ENCODE results near the gene ASPHD1. TPM values are rescaled to one million over a fixed set of nuclear protein-coding genes. Genes with fewer than 3 reads are reported as not detected.

The ASPHD1 gene
- total RNA-seq = not detected

GRCh38 chr16:29900102-29900887 lies at the start of gene ASPHD1:
TSS of gene ASPHD1 (plus strand) at chr16:29900488. CDS start at chr16:29900972, 484 bp downstream.
- no peaks in the 10 kb centered on the region for H3K36me3 Mint-ChIP-seq (ENCODE audit: low read depth)
- peak within 1 kb of the TSS; percentile 4 for H3K27ac Mint-ChIP-seq
- H3K9me3 Mint-ChIP-seq = no peaks in the 10 kb centered on the region
- DNase-seq = peak; percentile 69
- H3K4me3 Mint-ChIP-seq = peak within 1 kb of the TSS; percentile 59
- peaks cover 13% of the 10 kb centered on the region for H3K4me1 Mint-ChIP-seq
- POLR2A ChIA-PET = no interaction called here
- CTCF ChIA-PET = interaction anchor here (0.6 to 1.7 kb wide), 9 partner anchors 9 to 943 kb away, joined by 3 to 6 read pairs (median 3); partner anchors contain the start of gene KCTD13
- H3K27me3 Mint-ChIP-seq = peaks cover 32% of the 10 kb centered on the region

GRCh38 chr16:29850998-29851397 lies 49.3 kb upstream of the ASPHD1 start:
- H3K27me3 Mint-ChIP-seq = no peaks in the 10 kb centered on the region
- DNase-seq = no peak
- H3K4me3 Mint-ChIP-seq = no peak overlapping the region
- ChIA-PET POLR2A (no interaction called here), CTCF (interaction anchor here (0.5 kb wide), 1 partner anchor 106 kb away, joined by 3 read pairs; no protein-coding TSS in a partner anchor)
- H3K4me1 Mint-ChIP-seq = peaks cover 10% of the 10 kb centered on the region
- H3K36me3 Mint-ChIP-seq (ENCODE audit: low read depth) = peaks cover 25% of the 10 kb centered on the region
- H3K9me3 Mint-ChIP-seq = no peaks in the 10 kb centered on the region
- H3K27ac Mint-ChIP-seq = no peak overlapping the region

GRCh38 chr16:29852654-29853053 lies 47.6 kb upstream of the ASPHD1 start:
- CTCF ChIA-PET = no interaction called here
- Mint-ChIP-seq H3K36me3 (ENCODE audit: low read depth) (peaks cover 24% of the 10 kb centered on the region), H3K4me3 (no peak overlapping the region), H3K9me3 (no peaks in the 10 kb centered on the region), H3K27me3 (no peaks in the 10 kb centered on the region), H3K4me1 (peaks cover 7% of the 10 kb centered on the region), H3K27ac (no peak overlapping the region)
- POLR2A ChIA-PET = no interaction called here
- no peak for DNase-seq

- Mint-ChIP-seq H3K36me3 (ENCODE audit: low read depth) (peaks cover 21% of the 10 kb centered on the region), H3K9me3 (no peaks in the 10 kb centered on the region), H3K27ac (peak overlapping the region; percentile 46), H3K4me3 (no peak overlapping the region), H3K4me1 (no peaks in the 10 kb centered on the region), H3K27me3 (no peaks in the 10 kb centered on the region)
- ChIA-PET POLR2A (no interaction called here), CTCF (interaction anchor here (0.7 to 1.3 kb wide), 3 partner anchors 9 to 155 kb away, joined by 3 read pairs; no protein-coding TSS in a partner anchor)
- no peak for DNase-seq
These were observed 45.7 kb upstream of the ASPHD1 start for GRCh38 chr16:29854520-29855100.

- no peak overlapping the region for H3K4me3 Mint-ChIP-seq
- ChIA-PET CTCF (interaction anchor here (0.5 to 3.3 kb wide), 2 partner anchors 9 to 651 kb away, joined by 3 to 14 read pairs; no protein-coding TSS in a partner anchor), POLR2A (no interaction called here)
- peaks cover 24% of the 10 kb centered on the region for H3K36me3 Mint-ChIP-seq (ENCODE audit: low read depth)
- H3K4me1 Mint-ChIP-seq = peaks cover 16% of the 10 kb centered on the region
- H3K27ac Mint-ChIP-seq = no peak overlapping the region
- H3K9me3 Mint-ChIP-seq = no peaks in the 10 kb centered on the region
- DNase-seq = no peak
- no peaks in the 10 kb centered on the region for H3K27me3 Mint-ChIP-seq
These were observed 43.0 kb upstream of the ASPHD1 start for GRCh38 chr16:29857133-29857760.

GRCh38 chr16:29858149-29858849 lies 42.0 kb upstream of the ASPHD1 start:
- DNase-seq = no peak
- no peaks in the 10 kb centered on the region for H3K9me3 Mint-ChIP-seq
- no peaks in the 10 kb centered on the region for H3K27me3 Mint-ChIP-seq
- H3K27ac Mint-ChIP-seq = peak overlapping the region; percentile 64
- H3K4me1 Mint-ChIP-seq = peaks cover 22% of the 10 kb centered on the region
- H3K36me3 Mint-ChIP-seq (ENCODE audit: low read depth) = peaks cover 24% of the 10 kb centered on the region
- POLR2A ChIA-PET = no interaction called here
- CTCF ChIA-PET = interaction anchor here (0.5 to 3.3 kb wide), 4 partner anchors 10 to 649 kb away, joined by 3 to 14 read pairs (median 3); partner anchors contain the start of gene SEZ6L2
- no peak overlapping the region for H3K4me3 Mint-ChIP-seq

GRCh38 chr16:29858974-29859373 lies 41.3 kb upstream of the ASPHD1 start:
- peaks cover 25% of the 10 kb centered on the region for H3K4me1 Mint-ChIP-seq
- H3K9me3 Mint-ChIP-seq = no peaks in the 10 kb centered on the region
- ChIA-PET POLR2A (interaction anchor here (0.6 kb wide), 1 partner anchor 8 kb away, joined by 4 read pairs; no protein-coding TSS in a partner anchor), CTCF (interaction anchor here (0.8 to 3.3 kb wide), 4 partner anchors 10 to 114 kb away, joined by 3 to 14 read pairs (median 3); partner anchors contain the start of gene SEZ6L2)
- H3K36me3 Mint-ChIP-seq (ENCODE audit: low read depth) = peaks cover 24% of the 10 kb centered on the region
- H3K27ac Mint-ChIP-seq = no peak overlapping the region
- no peaks in the 10 kb centered on the region for H3K27me3 Mint-ChIP-seq
- no peak overlapping the region for H3K4me3 Mint-ChIP-seq
- DNase-seq = no peak

GRCh38 chr16:29860218-29860617 lies 40.1 kb upstream of the ASPHD1 start:
- peak overlapping the region; percentile 54 for H3K27ac Mint-ChIP-seq
- ChIA-PET POLR2A (no interaction called here), CTCF (interaction anchor here (0.9 kb wide), 1 partner anchor 174 kb away, joined by 3 read pairs; no protein-coding TSS in a partner anchor)
- no peak for DNase-seq
- peaks cover 24% of the 10 kb centered on the region for H3K36me3 Mint-ChIP-seq (ENCODE audit: low read depth)
- H3K4me1 Mint-ChIP-seq = peaks cover 29% of the 10 kb centered on the region
- no peaks in the 10 kb centered on the region for H3K9me3 Mint-ChIP-seq
- no peaks in the 10 kb centered on the region for H3K27me3 Mint-ChIP-seq
- no peak overlapping the region for H3K4me3 Mint-ChIP-seq

GRCh38 chr16:29862383-29862883 lies 37.9 kb upstream of the ASPHD1 start:
- ChIA-PET POLR2A (no interaction called here), CTCF (interaction anchor here (0.8 to 2.2 kb wide), 4 partner anchors 14 to 110 kb away, joined by 3 to 4 read pairs (median 4); no protein-coding TSS in a partner anchor)
- Mint-ChIP-seq H3K4me1 (peaks cover 29% of the 10 kb centered on the region), H3K36me3 (ENCODE audit: low read depth) (peaks cover 21% of the 10 kb centered on the region), H3K27me3 (no peaks in the 10 kb centered on the region), H3K27ac (peak overlapping the region; percentile 100), H3K9me3 (no peaks in the 10 kb centered on the region), H3K4me3 (peak overlapping the region; percentile 98)
- DNase-seq = peak; percentile 22

GRCh38 chr16:29862884-29863668 lies 37.2 kb upstream of the ASPHD1 start, which contains the start of gene CDIPT:
TSS of gene CDIPT (minus strand) at chr16:29863226. CDS start at chr16:29862857, 369 bp downstream.
- no peaks in the 10 kb centered on the region for H3K27me3 Mint-ChIP-seq
- ChIA-PET CTCF (interaction anchor here (0.6 to 2.2 kb wide), 11 partner anchors 8 to 109 kb away, joined by 3 to 4 read pairs (median 3); partner anchors contain the start of gene MVP), POLR2A (no interaction called here)
- H3K4me3 Mint-ChIP-seq = peak within 1 kb of the TSS; percentile 98
- DNase-seq = peak; percentile 95
- peaks cover 31% of the 10 kb centered on the region for H3K4me1 Mint-ChIP-seq
- H3K27ac Mint-ChIP-seq = peak within 1 kb of the TSS; percentile 100
- H3K36me3 Mint-ChIP-seq (ENCODE audit: low read depth) = peaks cover 20% of the 10 kb centered on the region
- no peaks in the 10 kb centered on the region for H3K9me3 Mint-ChIP-seq

- Mint-ChIP-seq H3K27ac (peak overlapping the region; percentile 100), H3K4me1 (peaks cover 31% of the 10 kb centered on the region), H3K27me3 (no peaks in the 10 kb centered on the region), H3K4me3 (peak overlapping the region; percentile 98), H3K9me3 (no peaks in the 10 kb centered on the region), H3K36me3 (ENCODE audit: low read depth) (peaks cover 16% of the 10 kb centered on the region)
- CTCF ChIA-PET = interaction anchor here (0.6 to 2.2 kb wide), 12 partner anchors 9 to 109 kb away, joined by 3 to 4 read pairs (median 3); partner anchors contain the start of gene MVP
- POLR2A ChIA-PET = no interaction called here
- no peak for DNase-seq
These were observed 36.7 kb upstream of the ASPHD1 start for GRCh38 chr16:29863669-29863984.

All from activated CD4-positive, alpha-beta T cell treated with anti-CD3 and anti-CD28 coated beads, Interleukin-2, amount 10 ng/mL, durations not matched to agents 7 days and 5 days (primary cell).